B cell (primary cell): ENCODE data around the gene DRD2. TPM values are rescaled to one million over a fixed set of nuclear protein-coding genes. Genes with fewer than 3 reads are reported as not detected.

ENCODE experiments used
- ATAC-seq: fragments of 200-7000 bp; cut with Tn5 transposase; one replicate; pipeline ENCODE4 v1.10.0; 2021; ENCODE audit warnings: low read depth, mild to moderate bottlenecking, moderate number of reproducible peaks, moderate library complexity
- CTCF ChIA-PET: fragments of 350-600 bp; sonication (Branson Sonifier 250); formaldehyde crosslinking; loops from one replicate; lab custom pipeline; 2021; ENCODE audit warnings: antibody characterized with exemption, inconsistent platforms; lab: Charles Lee
- POLR2A ChIA-PET: fragments of 350-600 bp; sonication (Branson Sonifier 250); formaldehyde crosslinking; loops from one replicate; lab custom pipeline; 2021; ENCODE audit warnings: antibody characterized with exemption; lab: Charles Lee
- DNase-seq: peaks from one replicate; pipeline ENCODE4 v3.0.0; 2013
- H2AFZ ChIP-seq: 2 replicates; pipeline ENCODE4 v1.6.1; 2012; ENCODE audit warnings: mild to moderate bottlenecking, low read depth, low read length; ENCODE audit not compliant: insufficient read depth, poor library complexity, severe bottlenecking
- H3K27ac ChIP-seq, 2 donors: 1 replicate in 1 of 2; 2 replicates in 1 of 2; pipeline ENCODE4 v1.5.1; 2012 to 2013; ENCODE audit warnings: low read length in 2 of 2, mild to moderate bottlenecking in 2 of 2, moderate library complexity in 1 of 2
- H3K27me3 ChIP-seq, 4 experiments: fragments of 200-600 bp in 1 of 4; sonication (generic) in 1 of 4; replicated peaks in 1 of 4; 1 replicate in 2 of 4; 2 replicates in 2 of 4; pipeline versions ENCODE4 v1.6.1 to v1.7.0; 2013 to 2016; ENCODE audit warnings: low read length in 3 of 4, mild to moderate bottlenecking in 2 of 4, mixed read lengths in 1 of 4, moderate library complexity in 1 of 4; ENCODE audit not compliant: insufficient read depth in 4 of 4, control insufficient read depth in 3 of 4; ENCODE audit errors: control extremely low read depth in 1 of 4
- H3K36me3 ChIP-seq, 2 experiments: replicated peaks in 1 of 2; 1 replicate in 1 of 2; 2 replicates in 1 of 2; pipeline versions ENCODE4 v1.6.1 to v1.7.1; 2013; ENCODE audit warnings: low read length in 1 of 2; ENCODE audit not compliant: insufficient read depth in 2 of 2, control insufficient read depth in 1 of 2; ENCODE audit errors: control extremely low read depth in 1 of 2, extremely low read depth in 1 of 2
- H3K4me1 ChIP-seq, 2 donors: fragments of 200-600 bp in 1 of 2; sonication (generic) in 1 of 2; 1 replicate in 1 of 2; 2 replicates in 1 of 2; pipeline versions ENCODE4 v1.5.1 to v1.6.1; 2013 to 2017; ENCODE audit warnings: low read length in 2 of 2; ENCODE audit not compliant: control insufficient read depth in 2 of 2, insufficient read depth in 2 of 2
- H3K4me2 ChIP-seq: replicated peaks from 2 replicates; pipeline ENCODE3; 2012; ENCODE audit warnings: mild to moderate bottlenecking, low read depth, low read length; ENCODE audit not compliant: poor library complexity, severe bottlenecking
- H3K4me3 ChIP-seq, 5 experiments: fragments of 200-600 bp in 1 of 5; sonication (generic) in 1 of 5; 1 replicate in 3 of 5; 2 replicates in 2 of 5; pipeline versions ENCODE4 v1.5.1 to v1.7.0; 2011 to 2016; ENCODE audit warnings: low read length in 4 of 5, mild to moderate bottlenecking in 4 of 5, low read depth in 2 of 5, control low read depth in 1 of 5, moderate library complexity in 1 of 5; ENCODE audit not compliant: insufficient read depth in 1 of 5; ENCODE audit errors: control extremely low read depth in 1 of 5, extremely low read depth in 1 of 5
- H3K79me2 ChIP-seq: fragments of 200-600 bp; sonication (generic); one replicate; pipeline ENCODE4 v1.6.0; 2016; ENCODE audit warnings: low read length; ENCODE audit not compliant: control insufficient read depth, insufficient read depth
- H3K9ac ChIP-seq: fragments of 200-600 bp; sonication (generic); 2 replicates; pipeline ENCODE4 v1.6.1; 2017; ENCODE audit warnings: mild to moderate bottlenecking, low read length, moderate library complexity
- H3K9me3 ChIP-seq, 3 donors: one replicate each; pipeline versions ENCODE4 v1.6.1 to v1.7.1; 2013; ENCODE audit warnings: low read length in 2 of 3; ENCODE audit not compliant: control insufficient read depth in 2 of 3, insufficient read depth in 1 of 3; ENCODE audit errors: control extremely low read depth in 1 of 3
- H4K20me1 ChIP-seq: 2 replicates; pipeline ENCODE4 v1.6.0; 2012; ENCODE audit warnings: mild to moderate bottlenecking, low read length; ENCODE audit not compliant: insufficient read depth, control insufficient read depth, poor library complexity, severe bottlenecking
- H3K27ac Mint-ChIP-seq: one replicate; pipeline ENCODE4 v1.8.0; 2021; ENCODE audit warnings: mixed read lengths
- H3K27me3 Mint-ChIP-seq: one replicate; pipeline ENCODE4 v1.8.0; 2021; ENCODE audit warnings: mixed read lengths
- H3K4me1 Mint-ChIP-seq: one replicate; pipeline ENCODE4 v1.8.0; 2021; ENCODE audit warnings: mixed read lengths
- H3K4me3 Mint-ChIP-seq: one replicate; pipeline ENCODE4 v1.8.0; 2021; ENCODE audit warnings: mixed read lengths
- H3K9me3 Mint-ChIP-seq: one replicate; pipeline ENCODE4 v1.8.0; 2022; ENCODE audit warnings: mixed read lengths; ENCODE audit not compliant: insufficient read depth
- CTCF ChIP-seq: fragments of 200-600 bp; IDR thresholded peaks from one replicate; pipeline ENCODE4 v1.8.0; 2022; ENCODE audit warnings: antibody characterized with exemption, mild to moderate bottlenecking
- EZH2 ChIP-seq: IDR thresholded peaks from 2 replicates; pipeline ENCODE4 v1.6.1; 2012; ENCODE audit warnings: borderline replicate concordance, low read depth, mild to moderate bottlenecking, moderate library complexity, low read length; ENCODE audit not compliant: insufficient read depth, poor library complexity, severe bottlenecking
- WGBS: methylation state at CpG from one replicate; pipeline ENCODE4 v1.1.5; 2013; ENCODE audit warnings: missing lambda C conversion rate; ENCODE audit not compliant: insufficient coverage; 5-methylcytosine and 5-hydroxymethylcytosine counted together
- intact Hi-C: fragments of 100-400 bp; cut with micrococcal nuclease; formaldehyde crosslinking; loops from one replicate; pipeline ENCODE4 v1.10.0; 2022
- polyA plus RNA-seq: library from polyadenylated mRNA; depleted of rRNA; stranded (reverse); fragments of >200 nt; gene quantifications from 2 replicates; pipeline ENCODE4 v1.2.3, GENCODE V29; 2012
- total RNA-seq, 2 donors: library from RNA; stranded (reverse); fragments of 120-200 nt in 1 of 2; gene quantifications; 1 replicate in 1 of 2; 2 replicates in 1 of 2; pipeline versions ENCODE4 v1.2.3 to v1.2.4, GENCODE V29; 2013 to 2022

DRD2 gene
- total and polyA plus RNA-seq, 2 donors (not counting 1 experiment from before 2014, with no cell fraction given) = not detected

GRCh38 chr11:113407163-113407562 is 68.0 kb downstream of the DRD2 start:
- TF ChIP-seq CTCF (no peak), EZH2 (no peak)
- no peaks in the 10 kb centered on the region for H4K20me1 ChIP-seq
- no peak overlapping the region for H3K4me2 ChIP-seq
- ATAC-seq (no peak), DNase-seq (no peak)
- H3K36me3 ChIP-seq = no peaks in the 10 kb centered on the region
- ChIA-PET CTCF (no interaction called here), POLR2A (no interaction called here)
- intact Hi-C loops = no loop called here
- Mint-ChIP-seq H3K27ac (no peak overlapping the region), H3K4me3 (no peak overlapping the region), H3K27me3 (peaks cover 10% of the 10 kb centered on the region), H3K4me1 (no peaks in the 10 kb centered on the region), H3K9me3 (no peaks in the 10 kb centered on the region)
- H3K27me3 ChIP-seq = no peaks in the 10 kb centered on the region
- H3K4me1 ChIP-seq = no peaks in the 10 kb centered on the region
- H3K9me3 ChIP-seq = peaks cover 0 to 3% (median 0%) of the 10 kb centered on the region in 3 donors
- no peak overlapping the region for H3K4me3 ChIP-seq
- 48% methylated on average over 3 of the region's 3 CpGs for WGBS
- no peak overlapping the region for H3K27ac ChIP-seq
- no peak overlapping the region for H3K9ac ChIP-seq
- H3K79me2 ChIP-seq = no peaks in the 10 kb centered on the region
- no peak overlapping the region for H2AFZ ChIP-seq

GRCh38 chr11:113405724-113406478 is 69.3 kb downstream of the DRD2 start:
- no peak overlapping the region for H3K9ac ChIP-seq
- no peaks in the 10 kb centered on the region for H3K36me3 ChIP-seq
- intact Hi-C loops = no loop called here
- ATAC-seq (no peak), DNase-seq (no peak)
- Mint-ChIP-seq H3K9me3 (no peaks in the 10 kb centered on the region), H3K4me1 (no peaks in the 10 kb centered on the region), H3K27ac (no peak overlapping the region), H3K4me3 (no peak overlapping the region), H3K27me3 (peaks cover 10% of the 10 kb centered on the region)
- no peak overlapping the region for H3K4me2 ChIP-seq
- no peak overlapping the region for H2AFZ ChIP-seq
- no peaks in the 10 kb centered on the region for H3K79me2 ChIP-seq
- no peaks in the 10 kb centered on the region for H3K27me3 ChIP-seq
- H3K27ac ChIP-seq = no peak overlapping the region
- H3K4me1 ChIP-seq = no peaks in the 10 kb centered on the region
- WGBS = 81% methylated on average over 7 of the region's 7 CpGs
- POLR2A ChIA-PET = no interaction called here
- H3K9me3 ChIP-seq = no peaks in the 10 kb centered on the region
- TF ChIP-seq EZH2 (no peak), CTCF (no peak)
- CTCF ChIA-PET = no interaction called here
- no peaks in the 10 kb centered on the region for H4K20me1 ChIP-seq
- no peak overlapping the region for H3K4me3 ChIP-seq
